Measurements from ENCODE around the gene WDR38.

- no peak for TF ChIP-seq CTCF (IDR thresholded peaks at IDR 0.05; ENCODE audit: low read depth, low read length, missing input control)
- no peak for TF ChIP-seq MAX (IDR thresholded peaks at IDR 0.05)
- TF ChIP-seq RAD21 (IDR thresholded peaks at IDR 0.05) = no peak
- no peak for TF ChIP-seq HNF4A (conservative IDR thresholded peaks at IDR 0.05)
- TF ChIP-seq TAF1 (conservative IDR thresholded peaks at IDR 0.05) = no peak
- TF ChIP-seq GABPA (IDR thresholded peaks at IDR 0.05 in 1 of 2, conservative IDR thresholded peaks at IDR 0.05 in 1 of 2) = no peak
- TF ChIP-seq REST (IDR thresholded peaks at IDR 0.05) = no peak
- TF ChIP-seq SP1 (IDR thresholded peaks at IDR 0.05) = no peak
These were observed 22.2 kb downstream of the WDR38 start for GRCh38 chr9:124875501-124875900.

Data from liver (tissue), 3 donors.